Activated CD8-positive, alpha-beta memory T cell treated with anti-CD3 and anti-CD28 coated beads, Interleukin-2, amount 50 U/mL, for 4 hours (primary cell): ENCODE measurements around the gene CFAP70.

ENCODE experiments used
- DNase-seq: peaks from one replicate; pipeline ENCODE4 v3.0.0-alpha.2; 2020

The CFAP70 gene

GRCh38 chr10:73210395-73211105 lies 148.1 kb downstream of the CFAP70 start:
- DNase-seq: no peak

- no peak for DNase-seq
Observed at GRCh38 chr10:73209705-73210104, 149.0 kb downstream of the CFAP70 start.

- no peak for DNase-seq
Observed at GRCh38 chr10:73207883-73208282, 150.8 kb downstream of the CFAP70 start.

- DNase-seq: no peak
Observed at GRCh38 chr10:73206385-73206784, 152.3 kb downstream of the CFAP70 start.

- DNase-seq: no peak
Observed at GRCh38 chr10:73205890-73206289, 152.8 kb downstream of the CFAP70 start.

GRCh38 chr10:73205081-73205480 lies 153.6 kb downstream of the CFAP70 start:
- DNase-seq: no peak
